T-cell (primary cell): Measurements from ENCODE around the gene NAA20. TPM values are rescaled to one million over a fixed set of nuclear protein-coding genes. Genes with fewer than 3 reads are reported as not detected.

ENCODE experiments used
- ATAC-seq, 4 experiments: fragments of 200-7000 bp in 3 of 4; fragments of 150-1000 bp in 1 of 4; cut with Tn5 transposase; replicated peaks in 1 of 4; 1 replicate in 3 of 4; 2 replicates in 1 of 4; pipeline ENCODE4 v1.10.0; 2021; ENCODE audit warnings: moderate library complexity in 3 of 4, mild to moderate bottlenecking in 2 of 4, moderate number of reproducible peaks in 1 of 4
- CTCF ChIA-PET, 2 donors: fragments of 300-600 bp; sonication (Branson Sonifier 250); formaldehyde crosslinking; loops; one replicate each; lab custom pipeline; 2022; ENCODE audit warnings: antibody characterized with exemption in 2 of 2; lab: Charles Lee
- POLR2A ChIA-PET, 2 donors: fragments of 300-600 bp; sonication (Branson Sonifier 250); formaldehyde crosslinking; loops; one replicate each; lab custom pipeline; 2022; ENCODE audit warnings: antibody characterized with exemption in 2 of 2; lab: Charles Lee
- DNase-seq, 35 experiments: peaks; one replicate each; pipeline versions ENCODE4 v3.0.0 to v3.0.0-alpha.2; 2013 to 2023
- H3K27ac ChIP-seq: one replicate; pipeline ENCODE4 v1.5.1; 2013; ENCODE audit warnings: low read length
- H3K27me3 ChIP-seq, 2 experiments: replicated peaks in 1 of 2; 1 replicate in 1 of 2; 2 replicates in 1 of 2; pipeline versions ENCODE4 v1.6.1 to v1.7.0; 2013; ENCODE audit warnings: low read length in 1 of 2, mixed read lengths in 1 of 2; ENCODE audit not compliant: control insufficient read depth in 2 of 2, insufficient read depth in 2 of 2; ENCODE audit errors: extremely low read depth in 1 of 2
- H3K36me3 ChIP-seq, 2 donors: 1 replicate in 1 of 2; 2 replicates in 1 of 2; pipeline versions ENCODE4 v1.6.1 to v1.7.0; 2013; ENCODE audit warnings: low read length in 1 of 2; ENCODE audit not compliant: control insufficient read depth in 2 of 2, insufficient read depth in 1 of 2; ENCODE audit errors: extremely low read depth in 1 of 2
- H3K4me1 ChIP-seq, 2 experiments: 1 replicate in 1 of 2; 2 replicates in 1 of 2; pipeline versions ENCODE4 v1.6.1 to v1.7.0; 2013; ENCODE audit warnings: low read length in 2 of 2, mixed read lengths in 1 of 2; ENCODE audit not compliant: insufficient read depth in 2 of 2, control insufficient read depth in 1 of 2; ENCODE audit errors: extremely low read depth in 1 of 2
- H3K4me3 ChIP-seq, 2 donors: 1 replicate in 1 of 2; 2 replicates in 1 of 2; pipeline versions ENCODE4 v1.5.1 to v1.7.0; 2013; ENCODE audit warnings: mild to moderate bottlenecking in 2 of 2, low read length in 1 of 2, moderate library complexity in 1 of 2; ENCODE audit not compliant: control insufficient read depth in 1 of 2; ENCODE audit errors: extremely low read depth in 1 of 2
- H3K9me3 ChIP-seq: 2 replicates; pipeline ENCODE4 v1.7.0; 2013
- H3K27ac Mint-ChIP-seq, 2 donors: one replicate each; pipeline ENCODE4 v1.8.0; 2020 to 2021; ENCODE audit warnings: mild to moderate bottlenecking in 2 of 2, mixed read lengths in 2 of 2
- H3K27me3 Mint-ChIP-seq, 2 donors: one replicate each; pipeline ENCODE4 v1.8.0; 2021 to 2022; ENCODE audit warnings: mixed read lengths in 2 of 2
- H3K36me3 Mint-ChIP-seq: one replicate; pipeline ENCODE4 v1.8.0; 2021; ENCODE audit warnings: mixed read lengths
- H3K4me1 Mint-ChIP-seq, 3 donors: one replicate each; pipeline ENCODE4 v1.8.0; 2020 to 2022; ENCODE audit warnings: mixed read lengths in 3 of 3, mild to moderate bottlenecking in 1 of 3
- H3K4me3 Mint-ChIP-seq, 3 donors: one replicate each; pipeline ENCODE4 v1.8.0; 2020 to 2022; ENCODE audit warnings: mild to moderate bottlenecking in 3 of 3, mixed read lengths in 3 of 3, moderate library complexity in 3 of 3
- H3K9me3 Mint-ChIP-seq, 3 donors: one replicate each; pipeline ENCODE4 v1.8.0; 2020 to 2022; ENCODE audit warnings: mixed read lengths in 3 of 3
- WGBS: methylation state at CpG from one replicate; pipeline ENCODE4 v1.1.5; 2013; ENCODE audit warnings: missing lambda C conversion rate; ENCODE audit not compliant: insufficient coverage; 5-methylcytosine and 5-hydroxymethylcytosine counted together
- total RNA-seq, 35 experiments: library from RNA in 6 of 35; stranded (reverse) in 6 of 35; fragments of 120-200 nt in 1 of 35; gene quantifications; one replicate each; pipeline versions ENCODE4 v1.2.1 to v1.2.4 and lab custom pipeline; 2013 to 2026

NAA20 gene
- total RNA-seq, 5 donors from 2014 or later (not counting 1 experiment from before 2014, with no cell fraction given): 21.7 to 35.6 (median 35.0) TPM

- H3K27me3 Mint-ChIP-seq: peaks cover 6 to 13% of the 10 kb centered on the region in 2 donors
- H3K4me1 Mint-ChIP-seq: no peaks in the 10 kb centered on the region
- no peaks in the 10 kb centered on the region for H3K9me3 ChIP-seq
- H3K27ac Mint-ChIP-seq: no peak overlapping the region
- POLR2A ChIA-PET: no interaction called here
- no peak overlapping the region for H3K27ac ChIP-seq
- H3K4me3 ChIP-seq: no peak overlapping the region
- H3K36me3 Mint-ChIP-seq: no peaks in the 10 kb centered on the region
- CTCF ChIA-PET: interaction anchor here (0.6 to 0.7 kb wide), 3 partner anchors 20 to 1234 kb away, joined by 5 to 11 read pairs (median 6); no protein-coding TSS in a partner anchor
- peaks cover 0 to 15% of the 10 kb centered on the region in 2 experiments for H3K27me3 ChIP-seq
- no peaks in the 10 kb centered on the region for H3K9me3 Mint-ChIP-seq
- peak in 1 of 4 experiments; percentile 51 for ATAC-seq
- no peaks in the 10 kb centered on the region for H3K4me1 ChIP-seq
- H3K4me3 Mint-ChIP-seq: no peak overlapping the region
- DNase-seq: peak in 15 of 35 experiments; percentile 3 to 66 (median 15)
- WGBS: no CpG with 5 or more reads among the region's 5 CpGs
- H3K36me3 ChIP-seq: no peaks in the 10 kb centered on the region
Observed at GRCh38 chr20:19995220-19995863, 21.8 kb upstream of the NAA20 start.

GRCh38 chr20:19996222-19996621, 20.9 kb upstream of the NAA20 start:
- no peak overlapping the region for H3K4me3 Mint-ChIP-seq
- H3K4me1 ChIP-seq: no peaks in the 10 kb centered on the region
- no peaks in the 10 kb centered on the region for H3K36me3 ChIP-seq
- no peaks in the 10 kb centered on the region for H3K9me3 Mint-ChIP-seq
- WGBS: 93% methylated on average over 4 of the region's 8 CpGs
- peaks cover 11 to 13% of the 10 kb centered on the region in 2 donors for H3K27me3 Mint-ChIP-seq
- DNase-seq: no peak
- H3K4me1 Mint-ChIP-seq: no peaks in the 10 kb centered on the region
- H3K27ac Mint-ChIP-seq: no peak overlapping the region
- H3K27me3 ChIP-seq: peaks cover 0 to 21% of the 10 kb centered on the region in 2 experiments
- POLR2A ChIA-PET: no interaction called here
- no peak overlapping the region for H3K4me3 ChIP-seq
- ATAC-seq: no peak
- H3K36me3 Mint-ChIP-seq: no peaks in the 10 kb centered on the region
- H3K9me3 ChIP-seq: no peaks in the 10 kb centered on the region
- CTCF ChIA-PET: no interaction called here
- H3K27ac ChIP-seq: no peak overlapping the region

DNA sequence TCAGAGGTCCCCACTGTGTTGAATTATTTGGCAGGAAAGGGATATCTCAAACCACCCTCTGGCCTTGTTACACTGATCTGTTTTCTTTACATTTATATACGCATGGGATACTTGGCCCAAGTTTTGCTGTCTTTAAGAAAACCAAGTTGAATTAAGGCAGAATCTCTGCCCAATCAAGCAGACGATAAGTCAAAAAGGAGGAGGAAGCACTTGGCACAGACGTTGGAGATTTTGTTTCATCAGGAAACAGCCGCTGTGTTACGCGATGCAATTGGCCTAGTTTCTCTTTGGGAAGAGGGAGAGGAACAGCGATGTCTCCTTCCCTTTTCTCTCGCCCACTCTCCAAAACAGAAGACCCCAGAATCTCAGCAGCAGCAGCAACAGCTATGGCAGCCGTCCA, 20.2 kb upstream of the NAA20 start:
- peaks cover 0 to 21% of the 10 kb centered on the region in 2 experiments for H3K27me3 ChIP-seq
- whole genome bisulfite sequencing: 81% methylated on average over 3 of the region's 9 CpGs
- POLR2A ChIA-PET: interaction anchor here in 1 of 2 donors (0.6 kb wide), 1 partner anchor 19 kb away, joined by 3 read pairs; no protein-coding TSS in a partner anchor
- no peak overlapping the region for H3K4me3 ChIP-seq
- CTCF ChIA-PET: interaction anchor here in 1 of 2 donors (0.6 to 1.4 kb wide), 2 partner anchors 13 to 1367 kb away, joined by 3 read pairs; no protein-coding TSS in a partner anchor
- Mint-ChIP-seq H3K36me3 (no peaks in the 10 kb centered on the region), H3K9me3 (no peaks in the 10 kb centered on the region), H3K27me3 (peaks cover 11 to 19% of the 10 kb centered on the region in 2 donors), H3K4me1 (no peaks in the 10 kb centered on the region), H3K4me3 (no peak overlapping the region), H3K27ac (no peak overlapping the region)
- ATAC-seq (no peak), DNase-seq (no peak)
- no peaks in the 10 kb centered on the region for H3K4me1 ChIP-seq
- no peak overlapping the region for H3K27ac ChIP-seq
- H3K9me3 ChIP-seq: no peaks in the 10 kb centered on the region
- H3K36me3 ChIP-seq: no peaks in the 10 kb centered on the region

DNA sequence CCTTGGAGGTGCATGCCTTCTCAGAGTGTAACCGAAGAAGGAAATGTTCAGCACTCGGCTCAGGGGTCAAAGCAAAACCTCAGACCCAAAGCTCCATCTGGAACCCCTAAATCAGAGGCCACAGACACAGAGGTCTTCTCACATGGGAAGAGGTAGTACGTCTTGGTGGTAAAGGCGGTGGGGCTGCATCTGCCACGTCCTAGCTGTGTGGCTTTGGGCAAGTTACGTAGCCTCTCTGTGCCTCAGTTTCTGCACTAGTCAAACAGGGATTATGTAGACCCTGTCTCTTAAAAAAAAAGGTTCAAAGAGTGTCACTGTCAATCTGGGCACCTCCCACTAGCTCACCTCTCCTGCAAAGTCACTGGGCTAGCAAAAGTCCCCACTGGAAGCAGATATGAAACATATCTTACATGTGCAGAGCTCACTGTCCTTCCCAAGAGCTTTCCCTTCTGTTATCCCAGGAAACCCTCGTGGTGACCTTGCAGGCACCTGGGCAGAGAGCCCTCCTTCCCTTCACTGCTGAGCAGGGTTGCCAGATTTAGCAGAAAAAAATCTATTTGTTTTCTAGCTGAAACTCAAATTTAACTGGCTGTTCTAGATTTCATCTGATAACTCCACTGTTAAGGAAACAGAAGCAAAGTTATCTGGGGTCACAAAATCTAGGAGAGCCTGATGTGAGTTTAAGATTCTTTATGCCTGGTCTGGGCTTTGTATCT, 18.0 kb upstream of the NAA20 start:
- CTCF ChIA-PET: no interaction called here
- WGBS: 71% methylated on average over 5 of the region's 7 CpGs
- H3K27me3 Mint-ChIP-seq: peaks cover 30 to 31% of the 10 kb centered on the region in 2 donors

DNA sequence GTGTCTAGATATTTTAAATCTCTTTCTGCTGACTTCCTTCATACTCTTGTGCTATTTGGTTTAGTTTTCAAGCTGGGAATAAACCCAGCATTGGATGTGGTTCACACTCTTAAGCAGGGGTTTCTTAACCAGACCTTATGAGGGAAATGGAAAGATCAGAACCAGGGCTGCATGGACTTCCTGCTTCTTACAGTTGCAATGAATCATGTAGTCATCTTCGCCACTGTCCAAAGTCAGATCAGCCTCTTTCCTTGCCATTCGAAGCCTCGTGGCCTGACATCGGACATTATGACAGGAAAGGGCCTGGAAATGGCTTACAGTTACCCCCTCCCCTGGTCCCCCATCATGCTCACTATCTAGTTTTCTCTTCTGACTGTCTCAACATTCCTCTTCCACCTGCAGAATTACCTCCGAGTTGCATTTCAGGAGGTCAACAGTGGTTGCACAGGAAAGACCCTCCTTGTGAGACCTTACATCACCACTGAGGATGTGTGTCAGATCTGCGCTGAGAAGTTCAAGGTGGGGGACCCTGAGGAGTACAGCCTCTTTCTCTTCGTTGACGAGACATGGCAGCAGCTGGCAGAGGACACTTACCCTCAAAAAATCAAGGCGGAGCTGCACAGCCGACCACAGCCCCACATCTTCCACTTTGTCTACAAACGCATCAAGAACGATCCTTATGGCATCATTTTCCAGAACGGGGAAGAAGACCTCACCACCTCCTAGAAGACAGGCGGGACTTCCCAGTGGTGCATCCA, 16.8 kb upstream of the NAA20 start:
- H3K4me1 Mint-ChIP-seq: peaks cover 14 to 15% (median 15%) of the 10 kb centered on the region in 3 donors
- Histone ChIP-seq H3K36me3 (no peaks in the 10 kb centered on the region), H3K27ac (no peak overlapping the region), H3K27me3 (peaks cover 0 to 43% of the 10 kb centered on the region in 2 experiments), H3K4me3 (no peak overlapping the region), H3K4me1 (no peaks in the 10 kb centered on the region), H3K9me3 (no peaks in the 10 kb centered on the region)
- ChIA-PET CTCF (no interaction called here), POLR2A (no interaction called here)
- H3K9me3 Mint-ChIP-seq: no peaks in the 10 kb centered on the region
- H3K27ac Mint-ChIP-seq: no peak overlapping the region
- H3K36me3 Mint-ChIP-seq: no peaks in the 10 kb centered on the region
- 68% methylated on average over 11 of the region's 14 CpGs for whole genome bisulfite sequencing
- no peak for DNase-seq
- no peak overlapping the region for H3K4me3 Mint-ChIP-seq
- H3K27me3 Mint-ChIP-seq: peaks cover 34 to 37% of the 10 kb centered on the region in 2 donors
- ATAC-seq: no peak

More for the DNA sequence above, 18.0 kb upstream of the NAA20 start:
- no peak overlapping the region for H3K4me3 Mint-ChIP-seq
- no peak overlapping the region for H3K27ac ChIP-seq
- no peaks in the 10 kb centered on the region for H3K9me3 Mint-ChIP-seq
- ATAC-seq: no peak
- no peak overlapping the region for H3K27ac Mint-ChIP-seq
- peaks cover 0 to 34% of the 10 kb centered on the region in 2 experiments for H3K27me3 ChIP-seq
- H3K4me1 Mint-ChIP-seq: peaks cover 14 to 15% (median 15%) of the 10 kb centered on the region in 3 donors
- no peaks in the 10 kb centered on the region for H3K4me1 ChIP-seq
- DNase-seq: no peak
- no peaks in the 10 kb centered on the region for H3K9me3 ChIP-seq
- no peak overlapping the region for H3K4me3 ChIP-seq
- H3K36me3 ChIP-seq: no peaks in the 10 kb centered on the region
- POLR2A ChIA-PET: no interaction called here
- H3K36me3 Mint-ChIP-seq: no peaks in the 10 kb centered on the region
